Stimulated activated CD4-positive, alpha-beta T cell treated with anti-CD3 and anti-CD28 coated beads, TNF-alpha, amount 100 ng/mL, for 1 hour (primary cell): ENCODE results near the gene DIPK2B.

Experiments used
- DNase-seq, 3 donors: peaks; one replicate each; pipeline ENCODE4 v3.0.0-alpha.2; 2020; ENCODE audit warnings: low read depth in 3 of 3, low spot score in 1 of 3

DIPK2B gene, protein sequence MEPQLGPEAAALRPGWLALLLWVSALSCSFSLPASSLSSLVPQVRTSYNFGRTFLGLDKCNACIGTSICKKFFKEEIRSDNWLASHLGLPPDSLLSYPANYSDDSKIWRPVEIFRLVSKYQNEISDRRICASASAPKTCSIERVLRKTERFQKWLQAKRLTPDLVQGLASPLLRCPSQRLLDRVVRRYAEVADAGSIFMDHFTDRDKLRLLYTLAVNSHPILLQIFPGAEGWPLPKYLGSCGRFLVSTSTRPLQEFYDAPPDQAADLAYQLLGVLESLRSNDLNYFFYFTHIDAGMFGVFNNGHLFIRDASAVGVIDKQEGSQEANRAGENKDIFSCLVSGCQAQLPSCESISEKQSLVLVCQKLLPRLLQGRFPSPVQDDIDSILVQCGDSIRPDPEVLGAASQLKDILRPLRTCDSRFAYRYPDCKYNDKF

DNA sequence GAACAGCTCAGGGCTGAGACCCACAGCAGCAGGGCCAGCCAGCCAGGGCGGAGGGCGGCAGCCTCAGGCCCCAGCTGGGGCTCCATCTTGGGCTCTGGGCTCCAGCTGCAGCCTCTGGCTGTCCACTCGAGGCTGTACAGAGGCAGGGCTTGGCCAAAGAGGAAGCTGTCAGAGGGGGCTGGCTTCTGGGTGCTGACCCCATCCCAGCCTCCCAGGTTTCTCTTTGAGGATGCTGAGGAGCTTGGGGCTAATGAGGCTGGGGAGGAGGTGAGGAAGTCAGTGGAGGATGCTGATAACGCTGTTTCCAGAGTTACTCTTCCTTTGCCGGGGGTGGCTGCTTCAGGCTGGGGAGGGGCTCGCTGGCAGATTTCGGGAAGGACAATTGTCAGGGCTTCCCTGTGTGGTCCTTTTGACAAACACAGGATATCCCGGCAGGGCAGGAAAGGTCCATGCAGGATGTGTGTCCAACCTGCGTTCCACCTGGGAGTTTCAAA, at the start of gene DIPK2B:
DIPK2B (minus strand) TSS at position 136 of the 494 bp plus-strand sequence; CDS start at position 86, 50 bp downstream.
- no peak for DNase-seq

DNA sequence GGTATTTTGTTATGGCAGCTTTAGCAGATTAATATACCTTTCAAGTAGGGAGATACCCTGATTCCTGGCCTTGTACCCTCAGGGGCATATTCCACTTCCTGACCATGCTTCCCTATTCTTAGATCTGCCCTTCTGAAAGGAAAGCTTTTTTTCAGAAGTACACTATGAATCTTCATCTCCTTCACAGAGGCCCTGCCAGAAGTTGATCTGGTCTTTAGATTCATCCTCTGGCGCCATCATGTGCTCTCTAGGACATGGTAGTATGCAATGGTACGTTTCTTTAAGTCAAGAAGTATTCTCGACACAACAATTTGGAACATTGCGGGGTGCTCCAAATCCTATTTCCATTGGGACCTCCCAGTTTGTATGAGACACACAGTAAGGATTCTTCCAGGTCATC, 39.6 kb upstream of the DIPK2B start:
- DNase-seq: no peak

- no peak for DNase-seq
These were observed 37.8 kb upstream of the DIPK2B start for GRCh38 chrX:45238489-45238888.

GRCh38 chrX:45233531-45233930, 32.9 kb upstream of the DIPK2B start:
- DNase-seq: no peak

DNA sequence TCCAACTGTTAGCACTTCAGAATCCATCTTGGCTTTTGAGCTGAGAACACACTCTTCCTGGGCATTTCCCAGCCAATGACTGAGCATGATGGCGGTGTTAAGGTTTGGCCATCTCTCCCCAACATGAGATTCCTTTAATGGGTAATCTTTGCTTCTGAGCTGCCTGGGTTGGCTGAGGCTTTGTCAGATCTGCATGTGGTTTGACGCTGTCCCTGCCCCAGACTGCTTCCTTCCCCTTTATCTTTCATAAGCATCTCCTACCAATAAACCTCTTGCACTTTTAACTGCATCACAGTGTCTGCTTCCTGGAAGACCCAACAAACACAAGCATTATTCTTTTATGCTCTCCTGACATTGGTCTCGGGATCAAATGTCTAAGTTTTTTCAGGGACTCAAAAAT, 31.5 kb upstream of the DIPK2B start:
- no peak for DNase-seq

DNA sequence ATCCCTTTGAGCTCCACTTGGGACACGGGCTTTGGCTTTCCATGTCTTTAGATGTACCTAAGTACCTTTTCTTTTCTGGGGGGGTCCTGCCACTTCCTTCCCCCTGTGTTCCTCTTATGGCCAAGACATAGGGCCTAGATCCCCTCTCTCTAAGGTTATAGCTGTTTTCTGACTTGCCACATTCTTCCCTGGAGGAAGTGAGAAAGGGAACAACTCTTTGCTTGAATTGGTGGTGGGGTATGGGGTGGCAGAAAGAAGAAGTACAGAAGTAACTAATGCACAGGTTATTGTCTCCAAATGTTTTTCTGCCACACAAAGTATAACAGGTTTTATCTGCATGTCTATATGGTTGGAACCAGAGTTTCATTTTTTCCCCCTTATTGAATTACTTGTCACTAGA, 29.7 kb upstream of the DIPK2B start:
- no peak for DNase-seq

GRCh38 chrX:45229348-45229747, 28.7 kb upstream of the DIPK2B start:
- DNase-seq: no peak

DNA sequence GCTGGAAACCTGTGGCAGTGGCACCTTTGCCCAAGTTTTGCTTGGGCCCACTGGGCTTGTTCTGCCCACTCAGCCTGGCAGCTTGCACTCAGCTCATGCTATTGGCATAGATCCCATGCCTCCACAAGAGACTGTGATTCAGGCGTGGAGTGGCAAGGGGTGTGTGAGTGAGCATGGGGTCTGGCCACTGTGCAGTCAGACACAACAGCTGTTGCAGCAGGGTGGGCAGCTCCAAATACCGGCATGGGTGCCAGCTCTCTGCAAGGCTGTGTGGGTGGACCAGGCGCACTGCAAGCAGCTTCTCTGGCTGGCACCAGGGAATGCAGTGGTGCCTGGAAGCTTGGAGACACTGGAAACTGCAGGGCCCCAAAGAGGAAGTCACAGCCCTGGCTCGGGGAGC, 27.4 kb upstream of the DIPK2B start:
- no peak for DNase-seq

DNA sequence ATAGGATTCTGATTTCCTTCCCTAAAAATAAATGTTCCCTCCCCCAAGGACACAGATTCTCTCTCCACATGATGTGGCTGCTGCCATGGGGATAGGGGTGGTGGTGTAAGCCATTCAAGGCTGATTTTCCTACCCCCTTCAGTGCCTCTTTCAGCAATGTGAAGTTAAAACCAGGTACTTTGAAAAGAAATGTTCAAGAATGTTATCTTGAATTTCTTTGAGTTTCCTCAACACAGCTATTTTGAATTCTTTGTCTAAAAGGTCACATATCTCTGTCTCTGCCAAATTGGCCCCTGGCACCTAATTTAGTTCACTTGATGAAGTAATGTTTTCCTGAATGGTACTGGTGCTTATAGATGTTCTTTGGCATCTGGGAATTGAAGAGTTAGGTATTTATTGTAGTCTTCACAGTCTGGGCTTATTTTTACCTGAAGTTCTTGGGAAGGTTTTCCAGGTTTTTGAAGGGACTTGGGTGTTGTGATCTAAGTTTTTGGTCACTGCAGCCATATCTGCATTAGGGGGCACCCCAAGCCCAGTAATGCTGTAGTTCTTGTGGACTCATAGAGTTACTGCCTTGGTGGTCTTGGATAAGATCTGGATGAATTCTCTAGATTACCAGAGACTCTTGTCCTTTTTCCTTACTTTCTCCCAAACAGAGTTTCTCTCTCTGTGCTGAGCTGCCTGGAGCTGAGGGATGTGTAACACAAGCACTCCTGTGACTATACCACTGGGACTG, 7.6 kb upstream of the DIPK2B start:
- no peak for DNase-seq

DNA sequence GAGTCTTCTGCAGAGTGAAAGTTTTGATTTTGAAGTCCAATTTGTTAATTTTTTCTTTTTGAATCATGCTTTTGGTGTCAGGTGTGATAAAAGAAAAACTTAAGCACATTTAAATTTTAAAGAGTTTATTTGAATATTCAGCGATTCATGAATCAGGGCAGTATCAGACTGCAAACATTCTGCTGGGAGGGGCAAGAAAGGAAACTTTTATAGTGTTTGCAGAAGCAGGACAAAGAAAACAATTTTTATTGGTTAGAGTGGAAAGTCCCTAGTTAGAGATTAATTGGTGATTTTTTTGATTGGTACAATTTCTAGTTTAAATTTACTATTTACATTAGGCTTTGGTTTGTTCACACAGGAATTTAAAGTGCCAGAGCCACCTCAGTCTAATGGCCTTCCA, 1.5 kb upstream of the DIPK2B start:
- DNase-seq: no peak

GRCh38 chrX:45198706-45199105, 2.0 kb downstream of the DIPK2B start:
- DNase-seq: no peak

- no peak for DNase-seq
These were observed 2.4 kb downstream of the DIPK2B start for GRCh38 chrX:45198301-45198700.

DNA sequence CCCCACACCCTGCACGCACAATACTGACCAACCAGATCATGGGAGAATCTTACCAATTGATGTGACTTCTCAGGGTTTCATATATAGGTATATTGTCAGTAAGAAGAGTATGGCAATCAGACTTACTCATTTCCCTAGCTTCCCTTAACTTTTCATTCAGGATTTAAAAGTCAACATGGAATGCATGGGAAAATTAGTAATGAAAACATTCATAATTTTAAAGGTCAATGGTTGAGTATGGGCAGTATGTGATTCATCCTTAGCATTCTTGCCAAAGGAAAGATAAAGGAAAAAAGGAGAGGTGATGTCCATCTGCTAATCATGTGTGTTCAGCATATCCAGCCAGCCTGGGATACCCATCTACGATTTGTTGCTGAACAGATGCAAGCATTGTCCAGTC, 4.0 kb downstream of the DIPK2B start:
- DNase-seq: no peak

DNA sequence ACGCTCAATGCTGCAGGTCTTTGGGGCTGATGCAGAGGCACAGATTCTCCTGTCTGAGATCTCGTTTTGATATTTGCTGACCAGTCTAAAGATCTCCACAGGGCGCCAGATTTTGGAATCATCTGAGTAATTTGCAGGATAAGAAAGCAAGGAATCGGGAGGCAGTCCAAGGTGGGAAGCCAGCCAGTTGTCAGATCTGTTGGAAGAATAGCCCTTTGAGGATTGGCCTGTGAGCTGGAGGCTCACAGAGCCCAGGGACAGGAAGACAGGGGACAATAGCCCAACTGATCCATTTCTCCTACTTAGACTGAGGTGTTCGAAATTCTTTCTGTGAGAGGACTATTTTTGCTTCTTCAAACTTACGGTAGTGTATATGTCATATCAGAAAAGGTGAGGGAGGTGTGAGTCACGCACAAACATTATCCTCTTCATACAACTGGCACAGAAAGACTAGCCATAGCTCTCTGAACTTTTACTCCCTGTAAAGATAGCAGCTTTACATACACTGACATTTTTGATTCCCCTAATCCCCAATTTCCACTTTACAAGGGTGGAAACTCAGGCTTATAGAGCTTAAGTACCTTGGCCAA, 8.8 kb downstream of the DIPK2B start:
- no peak for DNase-seq

DNA sequence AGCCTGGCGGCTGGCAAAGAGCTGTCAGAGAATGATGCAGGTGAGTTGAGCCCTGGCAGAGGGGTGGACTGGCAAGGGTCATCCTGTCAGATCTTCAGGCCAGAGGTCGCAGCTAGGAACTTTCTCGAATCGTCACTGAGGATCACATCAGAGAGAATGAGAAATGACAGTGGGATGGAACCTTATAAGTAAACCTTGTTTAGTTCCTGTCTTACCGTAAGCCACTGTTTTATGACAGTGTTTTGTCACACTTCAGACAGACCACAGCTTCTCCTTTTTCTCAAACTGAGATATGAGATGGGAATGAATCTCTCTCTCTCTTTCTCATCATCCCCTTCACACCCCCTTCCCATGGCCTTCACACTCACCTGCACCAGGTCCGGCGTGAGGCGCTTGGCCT, 9.3 kb downstream of the DIPK2B start:
- DNase-seq: no peak

- DNase-seq: no peak
These were observed 12.9 kb downstream of the DIPK2B start for GRCh38 chrX:45187731-45188130.

DNA sequence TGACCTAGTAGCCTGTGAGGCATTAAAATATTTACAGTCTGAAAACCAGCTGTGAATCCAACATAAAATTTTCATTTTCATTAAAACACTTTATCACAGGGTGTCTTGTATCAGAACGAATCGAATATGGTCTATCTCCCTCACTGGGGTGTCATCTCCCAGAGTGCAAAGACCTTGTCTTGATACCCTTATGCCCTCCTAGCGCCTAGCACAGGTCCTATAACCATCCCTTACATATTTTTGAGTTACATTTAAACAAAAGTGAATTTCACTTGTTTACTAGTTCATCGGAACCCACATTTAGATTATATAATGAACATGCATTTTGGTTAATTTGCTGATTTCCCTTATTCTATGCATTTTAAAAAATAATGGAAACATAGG, 14.0 kb downstream of the DIPK2B start:
- DNase-seq: no peak

GRCh38 chrX:45184211-45184610, 16.5 kb downstream of the DIPK2B start:
- no peak for DNase-seq

DNA sequence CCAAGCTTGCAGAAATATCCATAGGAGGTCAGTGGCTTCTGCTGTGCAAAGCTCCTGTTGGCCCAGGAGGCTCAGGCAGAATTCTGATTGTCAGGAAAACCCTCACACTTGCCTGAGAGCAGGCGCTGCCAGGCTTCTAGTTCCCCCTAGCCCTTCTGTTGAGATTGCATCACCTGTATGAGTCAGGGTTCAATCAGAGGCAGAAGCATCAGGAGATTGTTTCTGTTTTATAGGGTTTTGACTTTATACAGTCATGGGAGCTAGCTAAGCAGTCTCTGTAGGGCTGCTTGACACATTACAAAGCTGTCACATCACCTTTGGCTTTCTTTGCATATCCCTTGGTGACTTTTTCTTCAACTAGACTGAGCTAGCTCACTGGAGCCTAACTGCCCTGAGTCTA, 27.8 kb downstream of the DIPK2B start:
- DNase-seq: no peak

DNA sequence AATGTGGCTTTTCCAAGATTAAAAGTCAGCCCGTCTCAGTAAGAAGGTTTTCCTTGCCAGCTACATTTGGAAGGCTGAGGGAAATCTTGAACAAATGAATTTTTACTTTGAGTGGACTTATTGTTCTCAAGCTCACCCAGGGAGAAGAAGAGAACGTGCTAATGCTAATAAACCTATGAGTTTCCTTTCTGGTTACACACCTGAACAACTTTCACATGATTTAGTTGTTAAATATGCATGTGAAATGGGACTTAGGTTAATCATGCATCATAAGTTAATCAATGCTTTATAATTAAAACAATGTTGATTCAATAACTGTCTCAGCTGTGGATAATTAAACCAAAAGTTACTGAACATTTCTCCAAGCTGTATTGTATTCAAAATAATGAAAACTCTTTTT, 33.9 kb downstream of the DIPK2B start:
- DNase-seq: no peak

- DNase-seq: no peak
These were observed 35.0 kb downstream of the DIPK2B start for GRCh38 chrX:45165726-45166125.

- DNase-seq: no peak
These were observed 35.7 kb downstream of the DIPK2B start for GRCh38 chrX:45164995-45165394.
